RPMI7951 (cell line): ENCODE measurements around the gene AXDND1. TPM values are rescaled to one million over a fixed set of nuclear protein-coding genes. Genes with fewer than 3 reads are reported as not detected.
A peak's percentile ranks its signal among the peaks of the same experiment; 100 is the strongest.

ENCODE experiments used
- DNase-seq: peaks from one replicate; pipeline ENCODE4 v3.0.0-alpha.2; 2012; ENCODE audit warnings: low read depth
- total RNA-seq: library from RNA; depleted of rRNA; stranded (reverse); fragments of >200 nt; shearing (Covaris generic); gene quantifications from 2 replicates; pipeline ENCODE4 v1.2.3, GENCODE V29; 2014; rRNA removed

AXDND1 gene
- total RNA-seq, 1 experiment from 2014 or later: not detected

- no peak for DNase-seq
These were observed 210.7 kb downstream of the AXDND1 start for GRCh38 chr1:179576509-179576908.

DNA sequence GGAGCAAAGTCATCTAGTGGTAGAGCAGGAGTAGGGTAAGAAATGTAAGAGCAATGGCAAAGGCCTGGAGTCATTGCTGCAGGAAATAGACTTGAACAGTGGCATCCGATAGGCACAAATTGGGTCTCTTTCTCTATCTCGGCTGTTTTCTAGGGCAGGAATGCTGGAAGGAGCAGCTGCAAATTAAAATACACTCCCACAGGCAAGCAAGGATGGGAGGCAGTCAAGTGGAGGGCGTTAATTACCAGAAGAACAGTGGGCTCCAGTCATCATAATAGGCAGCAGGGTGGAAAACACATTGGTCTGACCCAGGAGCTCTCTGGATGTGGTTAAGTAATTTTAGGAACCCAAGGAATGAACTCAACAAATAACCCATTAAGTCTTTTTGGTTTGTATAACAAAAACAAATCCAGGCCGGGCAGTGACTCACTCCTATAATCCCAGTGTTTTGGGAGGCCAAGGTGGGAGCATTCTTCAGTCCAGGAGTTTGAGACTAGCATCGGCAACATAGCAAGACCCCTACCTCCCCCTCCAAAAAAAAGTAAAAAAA is 218.1 kb downstream of the AXDND1 start:
- no peak for DNase-seq

GRCh38 chr1:179586107-179586823 is 220.5 kb downstream of the AXDND1 start:
- DNase-seq: peak; percentile 42

DNA sequence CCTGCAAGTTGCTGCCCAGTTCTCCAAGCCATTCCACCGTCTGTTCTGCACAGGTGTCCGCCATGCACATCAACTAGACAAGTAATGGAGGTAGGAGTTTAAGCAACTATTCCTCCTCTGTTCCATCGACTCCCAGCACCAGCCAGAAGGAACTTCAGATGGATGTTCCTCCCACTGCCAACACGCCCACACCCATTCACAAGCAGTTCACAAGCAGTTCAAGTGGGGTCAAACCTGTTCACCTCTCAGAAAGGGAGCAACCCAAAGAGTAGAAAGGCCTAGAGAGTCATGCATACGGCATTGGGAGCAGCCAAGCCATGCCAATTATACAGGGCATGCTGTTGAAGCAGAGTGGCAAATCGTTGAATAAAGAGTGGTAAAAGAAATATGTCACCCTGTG is 221.6 kb downstream of the AXDND1 start:
- DNase-seq: no peak

DNA sequence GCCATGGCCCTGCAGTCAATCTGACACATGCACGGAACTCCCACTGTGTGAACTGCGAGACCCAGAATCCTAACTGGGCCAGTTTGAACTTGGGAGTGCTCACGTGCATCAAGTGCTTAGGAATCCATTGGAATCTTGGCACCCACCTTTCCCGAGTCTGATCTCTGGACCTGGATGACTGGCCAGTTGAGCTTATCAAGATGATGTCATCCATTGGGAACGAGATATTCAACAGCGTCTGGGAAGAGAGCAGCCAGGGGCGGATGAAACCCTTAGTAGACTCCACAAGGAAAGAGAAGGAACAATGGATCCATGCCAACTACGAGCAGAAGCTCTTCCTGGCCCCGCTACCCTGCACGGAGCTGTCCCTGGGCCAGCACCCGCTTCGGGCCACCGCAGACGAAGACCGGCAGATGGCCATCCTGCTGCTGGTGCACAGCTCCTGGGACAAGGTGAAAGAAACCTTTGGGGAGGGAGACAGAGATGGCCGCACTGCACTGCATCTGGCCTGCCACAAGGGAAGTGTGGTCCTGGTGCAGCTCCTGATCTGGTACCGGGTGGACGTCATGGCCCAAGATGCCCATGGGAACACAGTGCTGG is 222.8 kb downstream of the AXDND1 start:
- no peak for DNase-seq

DNA sequence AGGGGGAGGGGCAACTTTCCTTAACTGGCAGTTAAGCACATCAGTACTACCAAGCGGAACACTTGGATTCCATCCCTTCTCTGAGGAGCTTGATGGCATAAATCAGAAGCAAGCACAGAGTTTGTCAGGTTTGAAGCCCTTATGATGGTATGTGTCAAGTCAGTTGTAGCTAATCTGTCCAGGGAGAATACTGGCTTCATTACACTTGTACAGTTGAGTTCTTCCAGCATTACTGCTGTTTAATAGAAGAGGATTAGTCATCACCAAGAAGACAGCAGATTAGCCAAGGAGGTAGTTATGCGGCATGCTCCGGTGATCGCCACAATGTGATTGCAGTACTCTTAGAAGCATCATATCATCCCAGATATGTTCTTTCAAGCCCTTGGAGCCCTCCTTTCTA is 223.7 kb downstream of the AXDND1 start:
- no peak for DNase-seq

- DNase-seq: no peak
These were observed 224.9 kb downstream of the AXDND1 start for GRCh38 chr1:179590671-179591070.

DNA sequence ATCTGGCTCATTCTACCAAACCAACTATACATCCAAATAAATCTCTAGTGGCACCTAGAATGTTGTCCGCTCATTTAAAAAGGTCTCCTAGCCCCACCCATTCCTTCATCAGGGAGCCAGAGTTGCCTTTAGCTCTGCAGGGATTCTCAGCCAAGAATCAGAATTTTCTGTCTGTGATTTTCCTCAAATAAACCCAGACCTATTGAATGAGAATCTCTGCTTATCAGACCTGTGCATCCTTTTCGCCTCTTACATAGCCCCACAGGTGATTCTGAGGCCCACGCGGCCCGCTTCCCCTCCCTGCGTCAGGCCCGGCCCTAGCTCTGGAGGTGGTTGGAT is 225.5 kb downstream of the AXDND1 start:
- DNase-seq: no peak

- DNase-seq: no peak
These were observed 226.1 kb downstream of the AXDND1 start, which contains the start of gene TDRD5 for GRCh38 chr1:179591592-179592580. TDRD5 (plus strand) TSS chr1:179591832; CDS start chr1:179592616, 784 bp downstream.

- no peak for DNase-seq
These were observed 232.9 kb downstream of the AXDND1 start for GRCh38 chr1:179598631-179599030.

- DNase-seq: peak; percentile 31
These were observed 234.0 kb downstream of the AXDND1 start for GRCh38 chr1:179599623-179600249.

- DNase-seq: no peak
These were observed 235.3 kb downstream of the AXDND1 start for GRCh38 chr1:179601093-179601492.

Other genes with a start within 250 kb of the AXDND1 start
- 14.1 and 15.2 TPM in 2 replicates for gene ABL2, start 136.3 kb upstream of the AXDND1 start, total RNA-seq
- gene SOAT1, start 72.2 kb upstream of the AXDND1 start, total RNA-seq: 11.0 and 11.8 TPM in 2 replicates
- gene NPHS2, start 210.0 kb downstream of the AXDND1 start, total RNA-seq: not detected in 2 replicates
- not detected in 2 replicates for gene TDRD5, start 225.9 kb downstream of the AXDND1 start, total RNA-seq